Stimulated activated CD8-positive, alpha-beta memory T cell treated with anti-CD3 and anti-CD28 coated beads, Interleukin-7, amount 100 ng/mL, for 24 hours (primary cell): Measurements from ENCODE around the gene CAMTA1.
"Not testable (repeated sequence)": the region's sequence is repeated elsewhere in the genome, so short reads cannot be mapped to it uniquely, and the experiment has no call there.

ENCODE experiments used
- DNase-seq: peaks from one replicate; pipeline ENCODE4 v3.0.0-alpha.2; 2020; ENCODE audit warnings: low read depth

Gene CAMTA1

DNA sequence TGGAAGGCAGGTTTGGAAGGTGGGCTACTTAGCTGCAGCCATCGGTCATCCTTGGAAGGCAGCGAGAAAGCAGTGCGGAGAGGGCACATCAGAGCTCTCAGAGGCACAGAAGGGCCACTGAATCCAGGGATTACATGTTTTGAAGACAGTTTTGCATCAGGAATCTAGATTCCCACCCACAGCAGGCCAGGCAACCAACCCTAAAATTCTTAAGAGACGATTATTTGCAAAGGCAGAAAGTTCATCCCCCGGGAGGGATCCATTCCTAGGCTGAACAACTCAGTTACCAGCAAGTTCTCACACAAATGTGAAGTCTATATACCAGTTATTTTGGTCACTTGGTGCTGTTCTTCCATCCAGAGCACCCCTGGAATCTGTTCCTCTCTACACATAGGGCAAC lies 528.6 kb downstream of the CAMTA1 start:
- DNase-seq = no peak

- DNase-seq = no peak
These were observed 530.1 kb downstream of the CAMTA1 start for GRCh38 chr1:7315316-7315715.

DNA sequence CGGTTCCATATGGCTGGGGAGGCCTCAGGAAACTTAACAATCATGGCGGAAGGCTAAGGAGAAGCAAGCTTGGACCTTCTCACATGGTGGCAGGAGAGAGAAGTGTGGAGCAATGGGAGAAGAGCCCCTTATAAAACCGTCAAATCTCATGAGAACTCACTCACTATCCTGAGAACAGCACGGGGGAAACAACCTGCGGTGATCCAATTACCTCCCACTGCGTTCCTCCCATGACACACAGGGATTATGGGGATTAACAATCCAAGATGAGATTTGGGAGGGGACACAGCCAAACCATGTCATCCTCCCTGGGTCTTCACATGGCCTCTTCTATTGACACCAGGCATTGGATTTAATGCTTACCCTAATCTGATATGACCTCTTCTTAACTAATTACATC lies 530.7 kb downstream of the CAMTA1 start:
- no peak for DNase-seq

GRCh38 chr1:7317888-7318287 lies 532.6 kb downstream of the CAMTA1 start:
- DNase-seq = no peak

- DNase-seq = no peak
These were observed 533.9 kb downstream of the CAMTA1 start for GRCh38 chr1:7319196-7319595.

GRCh38 chr1:7320661-7321060 lies 535.4 kb downstream of the CAMTA1 start:
- DNase-seq = no peak

DNA sequence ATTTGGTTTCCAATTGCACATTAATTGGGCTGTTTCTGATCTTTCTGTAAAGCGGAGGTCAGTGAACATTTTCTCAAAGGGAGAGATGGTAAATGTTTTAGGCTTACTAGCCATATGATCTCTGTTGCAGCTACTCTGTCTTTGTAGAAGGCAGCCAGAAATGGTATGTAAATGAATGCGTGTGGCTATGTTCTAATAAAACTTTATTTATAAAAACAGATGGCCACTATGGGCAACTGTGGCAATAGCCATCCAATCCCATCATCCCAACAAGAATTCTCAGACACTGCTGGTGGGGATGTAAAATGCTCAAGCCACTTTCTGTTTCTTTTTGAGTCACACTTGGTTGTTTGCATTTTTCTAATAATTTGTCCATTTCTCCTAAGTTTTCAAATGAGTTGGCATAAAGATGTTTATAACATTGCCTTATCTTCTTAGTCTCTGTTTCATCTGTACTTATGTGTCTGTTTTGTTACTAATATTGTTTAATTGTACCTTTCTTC lies 537.1 kb downstream of the CAMTA1 start:
- no peak for DNase-seq

DNA sequence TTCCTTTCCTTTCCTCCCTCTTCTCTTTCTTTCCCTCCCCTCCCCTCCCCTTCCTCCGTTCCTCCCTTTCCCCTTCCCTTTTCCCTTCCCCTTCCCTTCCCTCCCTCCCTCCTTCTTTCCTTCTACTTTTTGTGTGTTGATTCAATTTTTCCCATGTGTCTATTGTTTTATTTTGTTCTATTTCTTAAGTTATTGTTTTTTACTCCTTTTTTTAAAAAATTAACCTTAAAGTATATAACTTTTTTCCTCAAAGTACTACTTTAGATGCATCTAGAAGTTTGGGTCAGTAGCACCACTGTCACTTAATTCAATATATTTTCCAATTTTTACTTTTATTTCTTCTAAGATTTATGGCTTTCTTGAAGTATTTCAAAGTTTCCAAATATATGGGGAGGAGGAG lies 537.7 kb downstream of the CAMTA1 start:
- DNase-seq = no peak

DNA sequence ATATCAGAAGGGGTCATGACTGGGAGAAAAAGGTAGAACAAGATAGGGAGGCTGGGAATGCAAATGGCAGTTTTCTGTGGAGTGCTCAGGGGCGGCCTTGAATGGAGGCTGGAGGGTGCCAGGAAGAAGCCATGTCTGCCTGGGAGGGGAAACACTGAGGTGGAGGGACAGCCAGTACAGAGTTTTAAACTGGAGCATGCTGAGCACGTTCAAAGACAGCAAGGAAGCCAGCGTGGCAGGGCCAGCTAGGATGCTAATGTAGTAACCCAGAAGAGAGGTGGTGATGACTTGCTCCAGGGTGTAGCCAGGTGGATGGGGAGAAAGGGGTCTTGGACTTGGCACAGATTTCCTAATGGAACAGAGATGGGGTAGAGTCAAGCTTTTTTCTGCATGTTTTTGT lies 540.0 kb downstream of the CAMTA1 start:
- DNase-seq = no peak

- no peak for DNase-seq
These were observed 541.1 kb downstream of the CAMTA1 start for GRCh38 chr1:7326366-7326765.

DNA sequence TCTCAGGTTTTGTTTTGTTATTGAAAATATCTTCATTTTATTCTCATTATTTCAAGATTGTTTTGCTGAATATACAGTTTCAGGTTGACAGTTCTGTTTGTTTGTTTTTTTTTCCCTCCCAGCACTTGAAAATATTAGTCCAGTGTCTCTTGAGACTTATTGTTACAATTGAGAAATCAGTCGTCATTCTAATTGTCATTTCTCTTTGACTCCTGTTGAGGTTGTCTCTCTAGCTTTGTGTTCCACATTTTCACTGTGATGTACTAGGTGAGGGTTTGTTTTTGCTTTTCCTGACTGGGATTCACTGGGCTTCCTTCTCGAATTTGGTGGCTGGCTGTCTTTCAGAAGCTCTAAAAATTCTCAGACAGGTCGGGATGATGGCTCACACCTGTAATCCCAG lies 542.6 kb downstream of the CAMTA1 start:
- DNase-seq = no peak

DNA sequence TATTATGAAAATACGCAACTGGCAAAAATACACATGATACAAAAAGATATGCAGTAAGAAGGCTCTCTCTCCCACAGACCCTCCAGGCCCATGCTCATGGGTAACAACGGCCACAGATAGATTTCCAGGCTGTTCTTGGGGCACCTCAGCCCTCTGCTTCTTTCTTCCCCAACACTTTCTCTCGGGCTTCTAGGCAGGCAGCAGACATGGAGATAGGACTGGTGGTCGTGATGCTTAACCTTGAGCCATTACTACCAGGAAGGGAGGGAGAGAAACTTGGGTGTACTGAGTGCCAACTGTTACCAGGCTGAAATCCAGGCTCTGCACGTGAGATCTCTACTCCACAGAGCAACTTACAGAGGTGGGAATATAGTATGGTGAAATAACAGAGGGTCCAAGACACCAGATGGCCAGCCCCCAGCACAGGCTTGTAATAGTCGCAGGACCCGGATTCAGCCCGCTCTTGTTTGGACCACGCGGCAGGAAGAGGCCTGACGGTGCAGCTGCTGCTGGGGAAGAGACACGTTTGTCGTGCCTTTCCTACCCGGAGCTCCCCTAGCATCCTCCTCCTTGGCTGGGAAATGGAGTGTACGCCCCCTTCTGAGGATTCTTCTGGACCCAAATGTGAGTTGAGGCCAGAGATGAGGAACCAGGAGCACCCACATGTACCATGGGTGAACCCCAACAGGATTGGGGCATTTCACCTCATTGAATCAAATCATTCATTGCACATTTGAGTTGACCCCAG lies 544.8 kb downstream of the CAMTA1 start:
- DNase-seq = no peak

- DNase-seq = not testable (repeated sequence)
These were observed 545.5 kb downstream of the CAMTA1 start for GRCh38 chr1:7330726-7331125.

- DNase-seq = no peak
These were observed 546.8 kb downstream of the CAMTA1 start for GRCh38 chr1:7331926-7332535.

DNA sequence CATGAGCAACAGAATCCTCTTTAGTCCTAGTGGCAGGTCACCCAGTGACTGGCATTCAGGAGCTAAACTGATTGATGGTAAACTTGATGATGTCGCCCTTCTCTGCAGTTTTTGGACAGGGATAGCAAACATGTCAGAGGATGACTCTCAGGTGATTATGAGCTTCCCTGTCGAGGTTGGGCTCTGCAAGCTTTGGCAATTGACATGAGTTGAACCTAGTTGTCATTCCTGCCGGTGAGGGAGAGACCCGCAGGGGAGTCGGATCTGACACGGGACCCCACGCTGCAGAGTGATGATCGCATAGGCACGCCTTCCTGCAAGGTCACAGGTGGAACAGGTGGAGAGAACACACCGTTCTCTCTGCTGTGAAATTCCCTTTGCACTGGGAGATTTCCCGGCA lies 547.8 kb downstream of the CAMTA1 start:
- no peak for DNase-seq

DNA sequence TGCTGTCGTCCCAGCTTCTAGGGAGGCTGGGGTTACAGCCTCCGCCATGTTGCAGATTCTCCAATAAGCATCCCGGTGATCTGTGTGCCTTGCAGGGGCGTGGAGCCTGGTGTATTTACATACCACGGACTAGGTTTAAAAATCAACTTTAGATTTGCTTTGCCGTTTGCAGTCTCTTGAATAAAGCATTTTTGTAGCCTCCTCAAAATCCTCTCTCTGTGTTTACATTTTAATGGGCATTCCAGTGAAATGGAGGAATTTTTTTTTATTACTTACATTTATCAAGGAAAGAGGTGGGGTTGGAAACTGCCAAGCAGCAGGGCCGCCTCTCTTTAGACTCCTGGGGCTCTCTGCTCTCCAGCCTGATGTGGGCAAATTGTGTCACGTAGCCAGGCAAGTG lies 548.4 kb downstream of the CAMTA1 start:
- no peak for DNase-seq

- DNase-seq = no peak
These were observed 549.3 kb downstream of the CAMTA1 start for GRCh38 chr1:7334475-7335035.

DNA sequence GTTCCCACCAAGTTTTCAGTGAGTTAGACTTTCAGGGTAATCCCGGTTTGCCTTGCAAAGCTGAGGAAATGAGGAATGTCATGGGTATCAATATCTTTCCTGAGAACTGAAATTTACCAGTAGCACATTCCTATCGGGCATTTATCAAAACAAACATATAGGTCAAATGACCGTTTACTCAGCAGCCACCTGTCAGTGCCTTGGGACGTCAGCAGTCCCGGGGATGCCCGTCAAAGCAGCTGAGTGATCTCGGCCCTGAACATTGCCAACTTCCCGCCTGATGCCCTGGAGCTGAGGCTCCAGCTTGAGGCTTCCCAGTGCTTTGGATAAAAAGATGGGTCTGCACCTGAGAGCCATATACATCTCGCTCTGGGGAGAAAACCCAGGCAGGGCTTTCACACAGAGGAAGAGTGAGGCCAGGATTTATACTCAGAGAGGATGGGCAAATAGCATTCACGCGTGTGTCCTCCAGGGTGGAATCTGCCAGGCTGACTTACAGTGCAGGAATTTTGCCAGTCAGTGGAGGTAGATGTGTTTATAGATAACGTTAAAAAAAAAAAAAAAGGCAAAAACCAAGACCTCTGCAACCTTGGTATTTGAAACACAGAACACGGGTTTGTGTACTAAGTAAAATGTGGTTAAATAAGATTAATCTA lies 550.1 kb downstream of the CAMTA1 start:
- DNase-seq = no peak

GRCh38 chr1:7338439-7338838 lies 553.2 kb downstream of the CAMTA1 start:
- no peak for DNase-seq

DNA sequence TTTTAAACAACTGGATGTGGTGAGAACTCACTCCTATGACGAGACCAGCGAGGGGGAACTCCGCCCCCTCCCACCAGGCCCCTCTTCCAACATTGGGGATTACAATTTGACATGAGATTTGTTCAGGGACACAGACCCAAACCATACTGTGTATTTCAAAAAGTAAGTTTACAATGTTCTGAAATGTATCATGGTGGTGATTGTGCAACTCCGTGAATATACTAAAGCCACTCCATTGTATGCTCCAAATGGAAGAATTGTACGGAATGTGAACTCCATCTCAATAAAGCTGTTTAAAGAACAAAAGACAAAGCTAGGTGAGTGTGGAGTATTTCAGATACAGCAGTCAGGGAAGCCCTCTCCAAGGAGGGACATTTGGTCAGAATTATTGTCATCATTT lies 553.8 kb downstream of the CAMTA1 start:
- no peak for DNase-seq

- no peak for DNase-seq
These were observed 554.7 kb downstream of the CAMTA1 start for GRCh38 chr1:7339953-7340352.

GRCh38 chr1:7341145-7341905 lies 556.1 kb downstream of the CAMTA1 start:
- DNase-seq = no peak
